KOPT-K1 (cell line): Measurements from ENCODE around the gene LDAH.
"Not testable (repeated sequence)": the region's sequence is repeated elsewhere in the genome, so short reads cannot be mapped to it uniquely, and the experiment has no call there.

Source experiments
- H3K27ac ChIP-seq: fragments of 200-600 bp; sonication (generic); 2 replicates; pipeline ENCODE4 v1.5.1; 2016; ENCODE audit warnings: antibody characterized with exemption, mild to moderate bottlenecking, low read depth, low read length; ENCODE audit not compliant: poor library complexity, severe bottlenecking
- H3K36me3 ChIP-seq: fragments of 200-600 bp; sonication (generic); 2 replicates; pipeline ENCODE4 v1.5.1; 2017; ENCODE audit warnings: antibody characterized with exemption, mild to moderate bottlenecking, low read length, moderate library complexity; ENCODE audit not compliant: insufficient read depth
- H3K9me3 ChIP-seq: fragments of 200-600 bp; sonication (generic); 2 replicates; pipeline ENCODE4 v1.5.1; 2017; ENCODE audit warnings: antibody characterized with exemption, low read length, mild to moderate bottlenecking; ENCODE audit not compliant: insufficient read depth, poor library complexity, severe bottlenecking

Gene LDAH

GRCh38 chr2:20722592-20723240 lies 100.2 kb downstream of the LDAH start:
- Histone ChIP-seq H3K27ac (no peak overlapping the region), H3K9me3 (no peaks in the 10 kb centered on the region), H3K36me3 (peaks cover 30% of the 10 kb centered on the region; the same call in 1 of the 2 replicates)

GRCh38 chr2:20717641-20718040 lies 105.3 kb downstream of the LDAH start:
- H3K9me3 ChIP-seq = peaks cover 5% of the 10 kb centered on the region

GRCh38 chr2:20716164-20716563 lies 106.7 kb downstream of the LDAH start:
- H3K36me3 ChIP-seq, H3K27ac ChIP-seq, H3K9me3 ChIP-seq: not testable (repeated sequence)

More at GRCh38 chr2:20717641-20718040, 105.3 kb downstream of the LDAH start:
- Histone ChIP-seq H3K36me3 (0 out of 2 replicates have a peak, but pooled peaks cover 5% of the 10 kb centered on the region), H3K27ac (no peak overlapping the region)

GRCh38 chr2:20714412-20714811 lies 108.5 kb downstream of the LDAH start:
- H3K36me3 ChIP-seq, H3K9me3 ChIP-seq, H3K27ac ChIP-seq: not testable (repeated sequence)

- H3K9me3 ChIP-seq, H3K27ac ChIP-seq, H3K36me3 ChIP-seq: not testable (repeated sequence)
Measured at GRCh38 chr2:20713585-20713984, 109.3 kb downstream of the LDAH start.

GRCh38 chr2:20711641-20712040 lies 111.3 kb downstream of the LDAH start:
- H3K36me3 ChIP-seq, H3K9me3 ChIP-seq, H3K27ac ChIP-seq: not testable (repeated sequence)

GRCh38 chr2:20707601-20708000 lies 115.3 kb downstream of the LDAH start:
- Histone ChIP-seq H3K27ac (no peak overlapping the region), H3K36me3 (no peaks in the 10 kb centered on the region), H3K9me3 (no peaks in the 10 kb centered on the region)

- Histone ChIP-seq H3K9me3 (no peaks in the 10 kb centered on the region), H3K36me3 (no peaks in the 10 kb centered on the region), H3K27ac (no peak overlapping the region)
Measured at GRCh38 chr2:20706786-20707185, 116.1 kb downstream of the LDAH start.

GRCh38 chr2:20706217-20706616 lies 116.7 kb downstream of the LDAH start:
- no peaks in the 10 kb centered on the region for H3K36me3 ChIP-seq
- no peak overlapping the region for H3K27ac ChIP-seq
- H3K9me3 ChIP-seq = no peaks in the 10 kb centered on the region

- Histone ChIP-seq H3K27ac (no peak overlapping the region), H3K9me3 (no peaks in the 10 kb centered on the region), H3K36me3 (peaks cover 5% of the 10 kb centered on the region; the same call in 1 of the 2 replicates)
Measured at GRCh38 chr2:20704886-20705285, 118.0 kb downstream of the LDAH start.

GRCh38 chr2:20702563-20702962 lies 120.3 kb downstream of the LDAH start:
- no peak overlapping the region for H3K27ac ChIP-seq
- no peaks in the 10 kb centered on the region for H3K9me3 ChIP-seq
- H3K36me3 ChIP-seq = peaks cover 21% of the 10 kb centered on the region; the same call in 1 of the 2 replicates

- H3K36me3 ChIP-seq = peaks cover 45% of the 10 kb centered on the region
- no peak overlapping the region for H3K27ac ChIP-seq
- H3K9me3 ChIP-seq = no peaks in the 10 kb centered on the region
Measured at GRCh38 chr2:20698916-20699613, 123.8 kb downstream of the LDAH start.

GRCh38 chr2:20697322-20697934 lies 125.5 kb downstream of the LDAH start:
- peaks cover 50% of the 10 kb centered on the region for H3K36me3 ChIP-seq
- H3K9me3 ChIP-seq = no peaks in the 10 kb centered on the region
- no peak overlapping the region for H3K27ac ChIP-seq

- H3K36me3 ChIP-seq = peaks cover 50% of the 10 kb centered on the region
- H3K9me3 ChIP-seq = no peaks in the 10 kb centered on the region
- H3K27ac ChIP-seq = no peak overlapping the region
Measured at GRCh38 chr2:20696366-20696765, 126.5 kb downstream of the LDAH start.

GRCh38 chr2:20693317-20693716 lies 129.6 kb downstream of the LDAH start:
- Histone ChIP-seq H3K36me3 (peaks cover 50% of the 10 kb centered on the region), H3K9me3 (no peaks in the 10 kb centered on the region)

More at GRCh38 chr2:20693317-20693716, 129.6 kb downstream of the LDAH start:
- H3K27ac ChIP-seq = no peak overlapping the region
